Activated CD4-positive, alpha-beta T cell treated with anti-CD3 and anti-CD28 coated beads, Interleukin-2, amount 50 U/mL, for 48 hours (primary cell): ENCODE data around the gene SFXN5.

Experiments
- DNase-seq, 2 experiments: peaks; one replicate each; pipeline ENCODE4 v3.0.0-alpha.2; 2020

Gene SFXN5

DNA sequence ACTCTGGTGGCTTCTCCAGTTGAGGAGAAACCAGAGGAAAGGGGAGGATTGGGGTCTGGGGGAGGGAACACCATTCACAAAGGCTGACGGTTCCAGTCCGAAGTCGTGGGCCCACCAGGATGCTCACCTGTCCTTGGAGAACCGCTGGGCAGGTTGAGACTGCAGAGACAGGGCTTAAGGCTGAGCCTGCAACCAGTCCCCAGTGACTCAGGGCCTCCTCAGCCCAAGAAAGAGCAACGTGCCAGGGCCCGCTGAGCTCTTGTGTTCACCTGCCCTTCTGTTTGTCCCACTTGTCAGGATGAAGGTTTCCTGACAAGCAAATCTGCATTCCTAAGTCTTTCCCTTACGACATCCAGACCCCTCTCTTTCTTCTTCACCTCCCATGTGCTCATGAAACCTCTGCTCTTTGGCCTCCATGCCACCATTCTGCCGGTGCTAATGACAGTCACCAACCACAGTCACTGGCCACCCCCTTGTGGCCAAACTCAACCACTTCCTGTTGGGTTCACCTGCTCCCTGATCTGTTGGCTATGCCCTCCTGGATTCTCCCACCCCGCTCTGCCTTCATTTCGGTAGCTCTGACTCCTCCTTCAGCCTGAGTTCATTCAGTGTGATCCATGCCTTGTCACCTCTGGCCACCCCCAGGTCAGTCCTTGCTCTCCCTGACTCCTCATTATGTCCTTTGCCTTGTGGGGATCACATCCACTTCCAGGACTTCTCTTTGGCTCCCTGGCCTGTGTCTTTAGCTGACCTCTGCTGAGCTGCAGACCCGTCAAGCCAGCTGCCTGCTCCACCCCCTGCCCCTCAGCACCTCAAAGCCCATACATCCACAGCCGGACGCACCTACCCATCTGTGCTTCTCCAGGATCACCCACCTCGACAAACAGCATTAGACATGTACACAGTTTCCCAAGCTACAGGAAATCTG is 136.6 kb downstream of the SFXN5 start:
- DNase-seq = no peak

DNA sequence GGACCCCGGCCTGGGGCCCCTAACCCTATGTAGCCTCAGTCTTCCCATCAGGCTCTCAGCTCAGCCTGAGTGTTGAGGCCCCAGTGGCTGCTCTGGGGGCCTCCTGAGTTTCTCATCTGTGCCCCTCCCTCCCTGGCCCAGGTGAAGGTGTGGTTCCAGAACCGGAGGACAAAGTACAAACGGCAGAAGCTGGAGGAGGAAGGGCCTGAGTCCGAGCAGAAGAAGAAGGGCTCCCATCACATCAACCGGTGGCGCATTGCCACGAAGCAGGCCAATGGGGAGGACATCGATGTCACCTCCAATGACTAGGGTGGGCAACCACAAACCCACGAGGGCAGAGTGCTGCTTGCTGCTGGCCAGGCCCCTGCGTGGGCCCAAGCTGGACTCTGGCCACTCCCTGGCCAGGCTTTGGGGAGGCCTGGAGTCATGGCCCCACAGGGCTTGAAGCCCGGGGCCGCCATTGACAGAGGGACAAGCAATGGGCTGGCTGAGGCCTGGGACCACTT is 137.8 kb downstream of the SFXN5 start:
- DNase-seq = no peak

DNA sequence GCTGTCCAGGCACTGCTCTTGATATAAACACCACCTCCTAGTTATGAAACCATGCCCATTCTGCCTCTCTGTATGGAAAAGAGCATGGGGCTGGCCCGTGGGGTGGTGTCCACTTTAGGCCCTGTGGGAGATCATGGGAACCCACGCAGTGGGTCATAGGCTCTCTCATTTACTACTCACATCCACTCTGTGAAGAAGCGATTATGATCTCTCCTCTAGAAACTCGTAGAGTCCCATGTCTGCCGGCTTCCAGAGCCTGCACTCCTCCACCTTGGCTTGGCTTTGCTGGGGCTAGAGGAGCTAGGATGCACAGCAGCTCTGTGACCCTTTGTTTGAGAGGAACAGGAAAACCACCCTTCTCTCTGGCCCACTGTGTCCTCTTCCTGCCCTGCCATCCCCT is 138.3 kb downstream of the SFXN5 start:
- DNase-seq = no peak

DNA sequence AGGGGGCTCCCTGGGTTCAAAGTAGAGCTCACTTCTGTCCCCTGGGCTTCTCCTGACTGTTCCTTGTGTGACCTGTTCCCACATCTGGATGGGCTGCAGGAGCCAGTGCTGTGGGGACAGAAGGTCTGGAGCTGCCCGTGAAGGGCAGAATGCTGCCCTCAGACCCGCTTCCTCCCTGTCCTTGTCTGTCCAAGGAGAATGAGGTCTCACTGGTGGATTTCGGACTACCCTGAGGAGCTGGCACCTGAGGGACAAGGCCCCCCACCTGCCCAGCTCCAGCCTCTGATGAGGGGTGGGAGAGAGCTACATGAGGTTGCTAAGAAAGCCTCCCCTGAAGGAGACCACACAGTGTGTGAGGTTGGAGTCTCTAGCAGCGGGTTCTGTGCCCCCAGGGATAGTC is 138.7 kb downstream of the SFXN5 start:
- DNase-seq = no peak

DNA sequence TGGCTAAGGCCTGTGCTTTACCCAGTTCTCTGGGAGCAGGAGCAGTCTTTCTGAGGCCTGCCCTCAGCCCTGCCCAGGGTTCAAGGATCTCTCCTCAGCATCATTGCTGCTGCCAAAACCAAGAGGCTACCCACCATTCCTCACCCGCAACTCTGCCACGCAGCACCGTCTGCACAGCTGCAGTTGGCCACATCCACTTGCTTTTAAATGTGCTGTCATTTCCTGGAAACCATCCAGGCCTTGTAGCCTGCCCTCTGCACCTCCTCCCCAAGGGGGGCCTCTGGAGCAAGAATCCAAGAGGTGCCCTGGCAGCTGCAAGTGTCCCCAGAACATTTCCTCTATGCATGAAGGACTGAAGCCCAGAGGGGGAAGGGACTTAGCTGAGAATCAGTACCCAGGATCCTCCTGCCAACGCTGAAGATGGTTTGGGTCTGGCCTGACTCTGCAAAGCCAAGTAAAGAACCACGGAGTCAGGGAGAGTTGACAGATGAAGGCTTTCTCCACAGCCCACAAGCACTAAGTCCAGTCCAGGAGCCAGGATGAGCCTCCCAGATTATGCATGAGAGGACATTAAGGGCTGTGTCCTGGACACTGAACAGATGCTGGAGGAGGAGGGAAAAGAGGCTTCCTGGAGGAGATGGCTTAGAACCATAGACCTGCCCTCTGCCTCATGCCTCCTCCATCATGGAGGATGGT is 139.3 kb downstream of the SFXN5 start:
- DNase-seq = no peak

DNA sequence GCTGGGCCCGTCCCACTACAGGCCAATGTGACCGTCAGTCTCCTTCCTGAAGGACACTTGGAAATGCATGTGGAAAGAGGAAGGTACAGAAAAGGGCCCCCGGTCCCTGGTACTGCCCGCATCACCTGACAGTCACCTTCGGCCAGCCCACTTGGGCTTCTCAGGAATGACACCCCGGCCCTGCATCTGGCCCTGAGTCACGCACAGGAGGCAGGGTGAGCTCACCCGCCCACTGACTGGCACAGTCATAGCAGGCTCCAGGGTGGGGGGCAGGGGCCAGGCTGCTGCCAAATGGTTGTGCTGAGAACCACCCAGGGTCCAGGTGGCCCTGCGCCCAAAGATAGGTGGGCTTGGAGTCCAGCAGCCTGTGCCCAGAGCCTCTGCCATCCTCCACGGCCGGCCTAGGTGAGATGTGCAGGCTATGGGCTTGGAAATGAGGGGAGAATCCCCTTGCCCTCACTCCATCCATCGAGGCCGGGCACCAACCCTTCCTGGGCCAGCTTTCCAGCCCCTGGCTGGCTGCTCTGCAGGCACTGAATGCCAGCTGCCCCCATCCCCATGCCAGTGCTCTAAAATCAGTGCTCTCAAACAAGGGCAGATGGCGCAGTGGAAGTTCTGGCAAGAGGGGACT is 140.1 kb downstream of the SFXN5 start:
- peak; percentile 14 to 33 for DNase-seq

DNA sequence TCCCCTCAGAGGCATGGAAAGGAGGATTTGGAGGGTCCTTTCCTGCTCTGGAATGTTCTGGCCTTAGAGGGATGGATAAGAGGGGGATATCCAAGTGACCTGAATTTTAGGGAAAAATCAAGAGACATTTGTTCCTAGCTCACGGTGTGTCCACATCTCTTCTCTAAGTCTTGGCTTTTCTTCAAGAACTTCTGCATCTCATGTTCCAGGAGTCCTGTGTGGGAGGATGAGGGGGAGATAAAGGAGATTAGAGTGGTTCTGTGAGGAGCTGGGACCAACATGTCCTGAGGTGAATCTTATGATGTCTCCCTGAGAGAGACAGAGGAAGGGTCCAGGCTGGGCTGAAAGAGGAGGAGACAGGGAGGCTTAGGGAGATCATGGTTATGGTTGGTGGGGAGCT is 142.5 kb downstream of the SFXN5 start:
- no peak for DNase-seq

DNA sequence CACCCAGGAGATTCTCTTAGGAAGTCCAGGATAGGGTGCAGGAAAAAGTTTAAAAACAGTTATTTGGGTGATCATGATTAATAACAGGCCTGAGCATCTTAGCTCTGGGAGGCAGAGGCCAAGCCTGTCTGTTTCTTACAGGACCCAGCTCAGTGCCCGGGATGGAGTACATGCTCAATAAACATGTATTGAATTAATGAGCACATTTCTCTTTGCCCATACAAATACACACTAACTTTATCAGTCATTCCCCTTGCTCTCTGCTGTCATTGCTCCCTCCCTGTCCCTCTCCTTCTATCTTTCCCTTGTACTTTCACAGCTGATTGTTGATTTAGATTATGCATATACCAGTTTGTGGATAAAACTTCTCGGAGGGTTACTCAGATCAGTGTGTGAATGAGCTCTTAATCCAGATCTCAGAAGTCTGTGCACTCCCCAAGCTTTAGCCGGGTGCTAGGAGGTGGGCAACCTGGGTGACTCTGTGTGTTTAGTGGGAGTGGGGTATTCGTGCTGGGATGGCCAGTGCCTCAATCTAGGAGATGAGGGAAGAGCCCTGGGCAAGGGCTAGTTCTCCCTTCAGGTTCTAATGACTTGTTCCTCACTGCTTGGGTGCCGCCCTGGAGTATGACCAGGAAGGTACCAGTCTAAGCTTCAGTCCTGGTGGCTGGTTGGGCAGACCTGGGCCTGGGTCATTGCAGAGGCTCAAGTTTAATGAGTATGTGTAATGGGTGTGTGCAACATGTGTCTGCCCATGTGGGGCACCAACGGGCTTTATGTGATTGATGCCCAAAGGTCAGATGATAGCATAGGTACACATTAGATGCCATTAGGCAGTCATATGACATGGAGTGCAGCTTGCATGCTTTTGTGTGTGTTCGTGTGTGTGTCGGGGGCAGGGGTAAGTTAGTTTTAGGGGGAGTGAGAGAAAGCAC is 143.6 kb downstream of the SFXN5 start:
- DNase-seq = no peak

DNA sequence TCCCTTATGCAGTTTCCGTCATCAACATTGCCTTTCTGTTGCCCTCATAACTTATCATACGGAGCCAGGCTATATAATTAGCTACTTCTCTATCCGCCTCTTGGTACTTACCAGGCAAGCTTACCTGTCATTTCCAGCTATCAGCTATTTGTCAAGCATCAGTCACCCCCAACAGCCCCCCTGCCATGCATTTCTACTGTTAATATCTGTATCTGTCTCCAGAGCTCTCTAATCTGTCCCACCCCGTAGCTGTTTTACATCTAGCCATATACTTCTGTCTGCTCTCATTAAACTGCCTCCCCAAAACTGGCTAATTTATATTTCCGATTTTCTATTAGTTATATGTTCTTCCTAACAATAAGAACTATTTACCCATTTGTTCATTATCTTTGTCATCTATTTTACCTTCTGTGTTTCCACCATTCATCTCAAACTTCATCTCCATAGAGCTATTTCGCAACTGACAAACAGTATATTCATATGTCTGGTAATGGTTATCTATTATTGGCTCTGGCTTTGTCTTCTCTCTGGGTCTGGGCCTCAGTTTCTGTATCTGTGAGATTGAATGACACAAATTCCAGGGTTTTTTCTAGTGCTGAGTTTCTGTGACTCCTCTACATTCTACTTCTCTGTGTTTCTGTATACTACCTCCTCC is 144.6 kb downstream of the SFXN5 start:
- DNase-seq = no peak

DNA sequence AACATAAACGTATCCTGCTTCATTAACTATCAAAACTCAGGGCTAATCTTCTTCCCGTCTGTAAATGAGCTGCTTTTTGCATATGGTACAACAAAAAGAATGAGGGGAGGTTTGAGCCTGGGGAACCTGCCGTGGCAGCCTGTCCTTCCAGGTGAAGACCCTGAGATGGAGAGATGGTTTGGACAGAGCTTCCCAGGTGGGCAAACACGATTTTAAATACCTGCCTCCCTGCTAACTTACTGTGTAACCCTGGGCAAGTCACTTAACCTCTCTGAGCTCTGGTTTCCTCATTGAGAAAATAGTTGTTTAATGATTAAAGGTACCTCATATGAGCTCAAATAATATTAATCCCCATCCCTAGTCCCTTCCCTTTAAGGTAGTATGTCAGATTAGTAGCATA is 145.1 kb downstream of the SFXN5 start:
- DNase-seq = no peak

DNA sequence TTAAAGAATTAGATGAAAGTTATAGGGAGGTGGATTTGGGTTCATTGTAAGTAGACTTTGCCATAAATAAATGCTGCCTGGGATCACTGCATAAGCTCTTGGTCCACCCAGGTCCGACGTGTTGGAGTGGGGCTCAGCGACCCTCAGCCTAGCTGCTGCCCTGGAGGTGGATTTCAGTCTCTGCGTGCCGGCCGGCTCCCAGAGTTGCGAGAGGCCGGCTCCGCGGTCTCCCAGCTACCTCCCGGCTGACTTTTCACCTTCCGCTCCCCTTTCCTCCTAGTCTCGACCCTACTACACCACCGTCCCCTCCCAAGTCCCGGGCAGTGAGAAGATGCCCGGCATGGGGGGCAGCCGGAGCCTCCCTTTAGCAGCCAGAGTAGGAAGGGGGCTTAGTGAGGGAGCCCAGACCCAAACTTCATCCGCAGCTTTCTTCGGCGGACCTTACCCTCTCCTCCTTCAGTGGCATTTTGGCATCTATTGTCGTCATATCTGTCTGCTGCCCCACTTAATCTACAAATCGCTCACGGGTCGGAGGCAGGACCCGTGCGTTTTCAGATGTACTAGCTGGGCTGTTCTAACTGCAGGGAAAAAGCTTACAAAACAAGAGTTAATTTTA is 146.1 kb downstream of the SFXN5 start:
- no peak for DNase-seq

DNA sequence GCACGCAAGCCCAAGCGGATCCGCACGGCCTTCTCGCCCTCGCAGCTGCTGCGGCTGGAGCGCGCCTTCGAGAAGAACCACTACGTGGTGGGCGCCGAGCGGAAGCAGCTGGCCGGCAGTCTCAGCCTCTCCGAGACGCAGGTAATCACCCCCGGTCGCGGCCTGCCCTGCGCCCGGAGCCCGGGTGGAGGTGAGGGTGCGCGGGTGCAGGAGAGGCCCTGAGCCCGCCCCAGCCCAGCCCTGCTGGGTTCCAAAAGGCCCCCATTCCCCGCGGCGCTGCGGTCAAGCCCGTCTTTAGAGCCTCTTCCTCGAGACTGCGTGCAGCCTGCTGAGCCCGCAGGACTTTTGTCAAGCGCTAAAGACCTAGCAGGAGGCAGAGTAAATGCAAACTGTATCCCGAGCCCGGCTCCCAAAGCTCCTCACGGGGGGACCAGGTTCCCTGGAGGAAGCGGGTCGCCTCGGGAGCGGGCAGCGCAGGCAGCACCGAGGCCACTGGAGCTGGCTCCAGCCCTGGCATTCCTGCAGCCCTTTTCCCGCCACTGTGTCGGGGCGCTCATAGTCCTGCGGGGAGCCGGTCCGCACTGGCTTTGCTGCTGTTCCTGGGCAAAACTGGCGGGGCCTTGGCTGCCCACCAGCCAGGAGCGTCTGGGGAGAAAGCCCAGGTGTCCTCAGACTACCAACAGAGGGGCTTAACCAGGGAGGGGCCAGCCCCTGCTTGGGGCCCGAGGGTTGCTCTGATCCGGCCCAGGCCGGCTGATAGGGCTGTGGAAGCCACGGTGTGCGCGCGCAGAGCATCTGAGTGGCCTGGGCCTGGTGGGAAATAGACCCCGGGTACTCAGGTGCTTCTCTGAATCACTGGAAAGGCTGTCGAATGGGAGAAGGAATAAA is 146.9 kb downstream of the SFXN5 start:
- peak in 1 of 2 experiments; percentile 14 for DNase-seq

DNA sequence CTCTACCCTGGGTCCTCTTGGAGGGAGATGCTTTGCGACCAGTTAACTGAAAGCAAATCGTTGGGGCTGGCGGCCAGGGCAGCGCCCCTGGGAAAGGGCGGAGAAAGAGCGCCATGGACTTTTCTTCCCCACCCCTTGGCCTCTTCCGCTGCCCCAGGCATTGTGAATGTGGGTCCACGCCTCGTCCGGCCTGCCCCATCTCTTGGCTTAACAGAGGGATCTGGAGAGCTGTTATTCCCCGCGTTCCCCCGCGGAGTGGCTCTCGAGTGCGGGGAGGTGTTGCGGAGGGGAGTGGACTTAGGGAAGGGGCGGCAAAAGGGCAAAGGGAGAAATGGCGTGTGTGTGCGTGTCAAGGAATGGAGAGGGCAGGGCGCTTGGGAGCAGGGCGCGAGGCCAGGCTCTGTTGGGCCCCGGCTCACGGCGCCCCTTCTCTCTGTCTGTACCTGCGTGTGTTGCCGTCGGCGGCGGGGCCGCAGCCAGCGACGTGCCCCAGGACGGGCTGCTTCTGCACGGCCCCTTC is 147.6 kb downstream of the SFXN5 start:
- DNase-seq = no peak

DNA sequence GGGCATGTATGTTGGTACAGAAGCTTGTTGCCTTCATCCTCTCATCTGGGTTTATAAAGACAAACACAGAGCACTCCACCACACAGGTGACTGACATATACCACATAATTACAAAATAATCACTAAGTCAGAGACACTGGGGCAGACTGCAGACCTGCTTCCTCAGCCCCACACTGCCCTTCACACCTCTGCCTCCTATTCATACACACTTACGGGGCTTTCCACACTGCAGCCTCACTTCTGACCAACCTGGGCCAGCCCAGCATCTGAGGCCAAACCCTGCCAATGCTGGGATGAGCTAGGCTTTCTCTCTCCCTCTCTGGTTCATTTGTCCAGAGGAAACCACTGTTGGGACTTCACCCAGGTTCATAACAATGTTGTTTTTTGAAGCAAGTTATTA is 149.7 kb downstream of the SFXN5 start:
- no peak for DNase-seq

DNA sequence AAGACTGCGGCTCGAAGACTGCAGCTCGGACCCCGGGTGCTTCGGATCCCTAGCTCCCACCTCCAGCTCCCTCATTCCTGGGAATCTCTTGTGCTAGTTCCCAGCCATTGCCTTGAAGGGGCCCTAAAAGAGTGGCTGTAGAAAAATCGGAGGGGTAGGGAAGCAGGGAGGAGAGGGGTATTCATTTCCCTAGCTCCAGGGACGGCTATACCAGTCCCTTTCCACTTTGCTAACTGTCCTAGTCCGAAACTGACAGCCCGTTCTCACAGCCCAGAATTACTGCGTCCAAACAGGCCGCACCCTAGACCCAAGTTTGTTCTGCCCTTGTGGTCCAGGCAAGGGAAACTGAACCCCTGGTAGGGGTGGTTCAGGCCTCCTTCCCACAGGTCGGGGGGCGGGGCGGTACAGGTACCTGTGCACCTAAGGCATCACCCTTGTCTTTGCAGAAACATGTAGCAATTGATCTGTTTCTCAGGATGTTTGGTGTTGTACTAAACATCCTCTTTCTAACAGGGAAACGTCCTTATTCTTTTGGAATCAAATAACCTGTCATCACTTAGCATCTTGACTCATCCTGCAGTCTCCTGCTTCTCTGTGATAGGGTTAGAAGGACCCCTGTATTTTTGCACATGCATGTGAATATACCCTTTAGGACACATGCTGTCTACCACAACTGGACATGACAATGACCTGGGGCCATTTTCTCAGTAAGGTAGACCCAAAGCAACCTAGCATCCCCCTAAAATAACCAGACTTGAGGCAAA is 150.2 kb downstream of the SFXN5 start:
- no peak for DNase-seq

DNA sequence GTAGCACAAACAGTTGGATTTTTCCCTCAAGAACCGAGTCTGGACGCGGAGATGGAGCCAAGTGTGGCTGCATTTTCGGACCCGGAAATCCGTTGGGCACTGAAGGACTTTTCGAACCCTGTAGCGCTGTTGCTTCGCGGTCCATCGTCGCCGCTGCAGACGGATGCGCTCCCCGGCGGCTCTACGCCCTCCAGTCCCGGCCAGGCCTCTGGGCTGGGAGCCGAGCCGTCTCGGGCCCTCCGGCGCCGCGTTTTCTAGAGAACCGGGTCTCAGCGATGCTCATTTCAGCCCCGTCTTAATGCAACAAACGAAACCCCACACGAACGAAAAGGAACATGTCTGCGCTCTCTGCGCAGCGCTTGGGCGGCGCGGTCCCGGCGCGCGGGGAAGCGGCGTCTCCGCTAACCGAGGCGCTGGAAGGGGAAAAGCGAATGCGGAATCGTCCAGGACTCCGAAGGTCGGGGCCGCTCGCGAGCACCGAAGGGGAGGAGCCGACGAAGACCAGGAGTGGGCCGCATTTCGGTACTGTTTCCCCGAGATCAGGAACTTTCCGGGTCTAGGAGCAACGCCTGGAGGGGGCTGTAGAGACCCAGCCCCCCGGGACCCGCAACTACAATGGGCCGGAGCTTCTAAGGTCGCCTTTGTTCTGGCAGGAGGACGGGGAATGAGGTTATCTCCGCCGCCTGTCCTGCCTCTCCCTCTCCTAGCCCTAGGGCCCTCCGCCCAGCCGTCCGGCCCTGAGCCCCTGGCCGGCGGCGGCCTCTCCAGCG is 151.0 kb downstream of the SFXN5 start:
- DNase-seq = peak; percentile 33 to 46

DNA sequence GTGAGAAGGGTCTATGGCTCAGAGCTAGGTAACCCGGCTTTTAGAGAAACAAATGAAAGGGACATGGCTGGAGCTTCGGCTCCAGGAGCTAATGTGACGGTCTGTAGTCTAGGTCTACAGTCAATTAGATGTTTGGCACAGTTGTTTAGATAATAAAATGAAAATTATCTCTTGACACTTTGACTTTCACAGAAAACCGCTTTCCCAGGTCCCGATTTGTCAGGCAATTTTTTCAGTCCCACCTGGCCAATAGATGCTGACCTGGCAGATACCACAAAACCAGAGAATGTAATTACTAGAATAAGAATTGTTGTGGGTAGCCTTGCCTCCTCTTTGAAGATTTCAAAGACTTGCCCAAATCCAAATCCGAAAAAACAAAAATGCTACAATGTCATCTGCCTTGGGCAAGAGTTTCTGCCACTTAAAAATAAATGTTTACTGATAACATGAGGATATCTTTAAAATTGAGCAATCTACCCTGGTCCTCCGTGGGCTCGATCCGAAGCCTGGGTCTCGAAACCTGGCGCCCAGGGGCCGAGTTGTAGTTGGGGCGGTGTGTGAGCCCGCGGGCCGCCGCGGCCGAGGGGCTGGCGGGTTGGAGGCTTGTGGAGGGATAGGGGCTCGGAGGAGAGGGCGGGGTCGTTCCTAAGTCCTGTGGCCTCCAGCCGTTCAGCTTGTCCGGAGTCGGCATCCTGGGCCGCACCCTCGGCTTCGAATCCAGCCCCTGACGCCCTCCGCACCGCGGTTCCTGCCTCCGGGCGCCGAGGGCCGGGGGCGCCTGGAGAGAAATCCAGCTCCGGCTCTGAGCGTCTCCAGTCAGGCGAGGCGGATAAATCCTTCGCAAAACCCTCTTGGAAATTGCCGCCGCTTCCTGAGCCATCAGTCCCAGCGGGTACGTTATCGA is 151.8 kb downstream of the SFXN5 start:
- DNase-seq = no peak
